Small intestine (tissue), 7 donors: ENCODE measurements around the gene ZNF763. TPM values are rescaled to one million over a fixed set of nuclear protein-coding genes. Genes with fewer than 3 reads are reported as not detected.
A peak's percentile ranks its signal among the peaks of the same experiment; 100 is the strongest.
"Not testable (repeated sequence)": the region's sequence is repeated elsewhere in the genome, so short reads cannot be mapped to it uniquely, and the experiment has no call there.

ENCODE experiments used
- DNase-seq, 2 donors: peaks; one replicate each; pipeline versions ENCODE4 v3.0.0 to v3.0.0-alpha.2; 2013
- FAIRE-seq: peaks from 2 replicates; lab custom pipeline; 2012; peaks lifted over from hg19 to GRCh38; lab: Jason Lieb, UNC
- H3K27ac ChIP-seq, 3 donors: one replicate each; pipeline ENCODE4 v1.5.1; 2013; ENCODE audit warnings: low read length in 2 of 3, mild to moderate bottlenecking in 2 of 3, control low read depth in 1 of 3, inconsistent platforms in 1 of 3, low read depth in 1 of 3, moderate library complexity in 1 of 3
- H3K27me3 ChIP-seq, 3 donors: one replicate each; pipeline ENCODE4 v1.6.1; 2013; ENCODE audit warnings: low read length in 3 of 3, inconsistent platforms in 1 of 3; ENCODE audit not compliant: control insufficient read depth in 3 of 3, insufficient read depth in 3 of 3
- H3K36me3 ChIP-seq, 3 donors: one replicate each; pipeline ENCODE4 v1.6.1; 2013; ENCODE audit warnings: low read length in 3 of 3, inconsistent platforms in 1 of 3, low read depth in 1 of 3, mild to moderate bottlenecking in 1 of 3, moderate library complexity in 1 of 3; ENCODE audit not compliant: control insufficient read depth in 3 of 3, insufficient read depth in 2 of 3
- H3K4me1 ChIP-seq, 3 donors: one replicate each; pipeline ENCODE4 v1.6.1; 2013; ENCODE audit warnings: low read length in 2 of 3, inconsistent platforms in 1 of 3, low read depth in 1 of 3, mild to moderate bottlenecking in 1 of 3, moderate library complexity in 1 of 3; ENCODE audit not compliant: control insufficient read depth in 3 of 3, insufficient read depth in 2 of 3
- H3K4me3 ChIP-seq, 3 donors: one replicate each; pipeline ENCODE4 v1.5.1; 2013; ENCODE audit warnings: low read length in 3 of 3, control low read depth in 1 of 3, inconsistent platforms in 1 of 3, low read depth in 1 of 3, mild to moderate bottlenecking in 1 of 3, moderate library complexity in 1 of 3
- H3K9me3 ChIP-seq, 2 donors: one replicate each; pipeline ENCODE4 v1.6.1; 2013; ENCODE audit warnings: low read depth in 1 of 2, low read length in 1 of 2; ENCODE audit not compliant: control insufficient read depth in 2 of 2, insufficient read depth in 1 of 2
- whole genome bisulfite sequencing, 3 donors: extraction: QIAGEN DNeasy Blood & Tissue Kit; methylation state at CpG; one replicate each; pipeline ENCODE4 v1.1.7; 2013; 5-methylcytosine and 5-hydroxymethylcytosine counted together
- polyA plus RNA-seq, 4 donors: library from polyadenylated mRNA; stranded (reverse) in 3 of 4; unstranded in 1 of 4; fragments of 200-250 nt in 3 of 4; fragments of 120-200 nt in 1 of 4; gene quantifications; one replicate each; pipeline versions ENCODE4 v1.2.1 to v1.2.3, GENCODE V29; 2013
- donor health status: healthy with polysubstance abuse.
- donor health status: control.
- donor health status: control.
- donor health status: Bipolar disorder and iron deficiency.
- donor health status: healthy.

Gene ZNF763
- polyA plus RNA-seq, 4 donors: 1.9 to 5.1 (median 3.5) TPM

DNA sequence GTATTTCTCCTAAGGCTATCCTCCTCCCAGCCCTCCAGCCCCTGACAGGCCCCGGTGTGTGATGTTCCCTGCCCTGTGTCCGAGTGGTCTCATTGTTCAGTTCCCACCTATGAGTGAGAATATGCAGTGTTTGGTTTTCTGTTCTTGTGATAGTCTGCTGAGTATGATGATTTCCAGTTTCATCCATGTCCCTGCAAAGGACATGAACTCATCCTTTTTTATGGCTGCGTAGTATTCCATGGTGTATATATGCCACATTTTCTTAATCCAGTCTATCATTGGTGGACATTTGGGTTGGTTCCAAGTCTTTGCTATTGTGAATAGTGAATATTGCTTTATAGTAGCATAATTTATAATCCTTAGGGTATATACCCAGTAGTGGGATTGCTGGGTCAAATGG lies 29.0 kb upstream of the ZNF763 start:
- FAIRE-seq, H3K27me3 ChIP-seq, DNase-seq, H3K4me1 ChIP-seq, H3K4me3 ChIP-seq, H3K27ac ChIP-seq: not testable (repeated sequence)
- H3K36me3 ChIP-seq: peaks cover 2 to 22% (median 4%) of the 10 kb centered on the region in 3 donors
- H3K9me3 ChIP-seq: peaks cover 0 to 62% of the 10 kb centered on the region in 2 donors
- WGBS, 3 donors: 96 to 100% (median 96%) methylated on average over 3 of the region's 3 CpGs

DNA sequence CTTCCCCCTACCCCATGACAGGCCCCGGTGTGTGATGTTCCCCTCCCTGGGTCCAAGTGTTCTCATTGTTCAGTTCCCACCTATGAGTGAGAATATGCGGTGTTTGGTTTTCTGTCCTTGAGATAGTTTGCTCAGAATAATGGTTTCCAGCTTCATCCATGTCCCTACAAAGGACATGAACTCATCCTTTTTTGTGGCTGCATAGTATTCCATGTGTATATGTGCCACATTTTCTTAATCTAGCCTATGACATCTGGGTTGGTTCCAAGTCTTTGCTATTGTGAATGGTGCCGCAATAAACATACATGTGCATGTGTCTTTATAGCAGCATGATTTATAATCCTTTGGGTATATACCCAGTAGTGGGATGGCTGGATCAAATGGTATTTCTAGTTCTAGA lies 26.5 kb upstream of the ZNF763 start:
- H3K27me3 ChIP-seq, H3K4me1 ChIP-seq, H3K27ac ChIP-seq, DNase-seq, FAIRE-seq, H3K4me3 ChIP-seq: not testable (repeated sequence)
- Histone ChIP-seq H3K9me3 (peaks cover 2 to 68% of the 10 kb centered on the region in 2 donors), H3K36me3 (peaks cover 3 to 31% (median 4%) of the 10 kb centered on the region in 3 donors)
- WGBS, 3 donors: 96 to 97% (median 97%) methylated on average over 3 of the region's 3 CpGs

DNA sequence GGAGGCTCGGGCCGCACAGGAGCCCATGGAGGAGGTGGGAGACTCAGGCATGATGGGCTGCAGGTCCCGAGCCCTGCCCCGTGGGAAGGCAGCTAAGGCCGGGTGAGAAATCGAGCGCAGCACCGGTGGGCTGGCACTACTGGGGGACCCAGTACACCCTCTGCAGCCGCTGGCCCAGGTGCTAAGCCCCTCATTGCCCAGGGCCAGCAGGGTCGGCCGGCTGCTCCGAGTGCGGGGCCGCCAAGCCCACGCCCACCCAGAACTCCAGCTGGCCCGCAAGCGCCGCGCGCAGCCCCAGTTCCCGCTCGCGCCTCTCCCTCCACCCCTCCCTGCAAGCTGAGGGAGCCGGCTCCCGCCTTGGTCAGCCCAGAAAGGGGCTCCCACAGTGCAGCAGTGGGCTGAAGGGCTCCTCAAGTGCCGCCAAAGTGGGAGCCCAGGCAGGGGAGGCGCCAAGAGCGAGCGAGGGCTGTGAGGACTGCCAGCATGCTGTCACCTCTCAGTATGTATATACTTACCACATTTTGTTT lies 23.4 kb upstream of the ZNF763 start:
- not testable (repeated sequence) for H3K27me3 ChIP-seq, H3K27ac ChIP-seq, H3K4me1 ChIP-seq, DNase-seq, FAIRE-seq, H3K4me3 ChIP-seq
- WGBS, 3 donors: 93 to 99% (median 98%) methylated on average over 28 to 29 of the region's 29 CpGs
- peaks cover 9 to 48% (median 21%) of the 10 kb centered on the region in 3 donors for H3K36me3 ChIP-seq
- peaks cover 10 to 76% of the 10 kb centered on the region in 2 donors for H3K9me3 ChIP-seq

DNA sequence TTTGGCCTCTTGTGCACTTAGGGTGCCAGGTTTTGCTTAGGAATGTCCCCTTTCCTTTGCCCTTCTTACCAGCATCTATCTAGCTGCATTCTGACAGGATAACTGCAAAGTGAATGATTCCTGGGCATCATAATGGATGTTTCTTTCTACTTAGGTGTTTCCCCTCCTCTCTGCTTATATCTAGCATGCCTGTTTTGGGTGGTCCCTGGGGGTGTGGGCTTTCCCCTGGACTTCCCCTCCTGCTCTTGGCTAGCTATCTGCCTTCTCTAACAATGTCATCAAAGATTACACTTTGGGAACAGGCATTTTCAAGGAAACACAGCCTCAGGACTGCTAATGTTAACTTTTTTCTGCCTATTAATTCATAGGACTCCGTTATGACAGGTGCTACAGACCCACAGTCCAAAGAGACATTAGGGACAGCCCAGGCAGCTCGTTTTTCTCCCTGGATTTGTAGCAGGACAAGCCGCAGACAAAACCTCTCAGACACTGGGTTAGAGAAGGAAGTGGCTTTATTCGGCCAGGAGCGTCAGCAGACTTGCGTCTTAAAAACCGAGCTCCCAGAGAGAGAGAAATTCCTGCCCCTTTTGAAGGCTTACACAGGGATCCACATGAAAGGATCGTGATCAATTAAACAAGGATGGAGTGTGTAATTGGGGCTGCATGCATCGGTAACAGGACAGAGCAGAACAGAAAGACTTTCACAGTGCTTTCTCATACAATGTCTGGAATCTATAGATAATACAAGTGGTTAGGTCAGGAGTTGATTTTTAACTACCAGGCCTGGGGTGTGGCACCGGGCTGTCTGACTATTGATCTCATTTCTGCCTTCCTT lies 22.6 kb upstream of the ZNF763 start:
- Histone ChIP-seq H3K36me3 (peaks cover 12 to 53% (median 25%) of the 10 kb centered on the region in 3 donors), H3K4me3 (no peak overlapping the region), H3K27me3 (no peaks in the 10 kb centered on the region), H3K4me1 (no peaks in the 10 kb centered on the region), H3K9me3 (peaks cover 10 to 82% of the 10 kb centered on the region in 2 donors), H3K27ac (no peak overlapping the region)
- WGBS, 3 donors: 92 to 98% (median 97%) methylated on average over 10 of the region's 10 CpGs
- DNase-seq (no peak), FAIRE-seq (no peak)

DNA sequence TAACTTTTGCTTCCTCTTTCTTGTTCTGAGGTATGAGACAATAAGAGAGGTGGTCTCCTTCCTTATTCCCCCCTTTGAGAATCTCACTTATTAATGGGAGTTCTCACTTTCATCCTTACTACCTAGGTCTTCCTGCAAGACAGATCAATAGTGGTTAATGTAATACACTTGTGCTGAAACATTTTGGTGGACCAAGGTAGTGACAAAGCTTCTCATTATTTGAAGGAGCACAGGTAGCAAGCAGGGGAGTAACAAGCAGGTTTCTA lies 22.1 kb upstream of the ZNF763 start:
- no peaks in the 10 kb centered on the region for H3K4me1 ChIP-seq
- H3K27ac ChIP-seq: no peak overlapping the region
- H3K9me3 ChIP-seq: peaks cover 10 to 82% of the 10 kb centered on the region in 2 donors
- H3K36me3 ChIP-seq: peaks cover 13 to 56% (median 30%) of the 10 kb centered on the region in 3 donors
- no peak overlapping the region for H3K4me3 ChIP-seq
- no peaks in the 10 kb centered on the region for H3K27me3 ChIP-seq
- FAIRE-seq (no peak), DNase-seq (peak in 1 of 2 donors; percentile 44)

DNA sequence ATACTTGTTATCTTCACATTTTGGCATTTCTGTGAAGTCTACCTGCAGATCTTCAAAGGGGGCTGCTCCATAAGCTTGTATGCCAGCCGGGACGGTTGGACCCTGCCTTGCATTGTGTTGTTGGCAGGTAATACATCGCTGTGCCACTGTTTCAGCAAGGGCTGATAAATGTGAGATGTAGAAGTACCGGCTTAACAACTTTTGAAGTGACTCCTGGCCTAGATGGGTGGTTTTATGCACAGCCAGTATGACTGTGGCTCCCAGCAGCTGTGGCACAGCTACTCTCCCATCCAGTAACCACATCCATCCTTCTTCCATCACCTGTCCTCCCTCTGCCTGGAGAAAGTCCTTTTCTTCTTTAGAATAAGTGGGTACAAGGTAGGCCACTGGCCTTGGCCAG lies 20.2 kb upstream of the ZNF763 start:
- H3K4me3 ChIP-seq: no peak overlapping the region
- FAIRE-seq (no peak), DNase-seq (no peak)
- WGBS, 3 donors: 98% methylated on average over 4 of the region's 4 CpGs
- no peaks in the 10 kb centered on the region for H3K4me1 ChIP-seq
- H3K27ac ChIP-seq: no peak overlapping the region
- peaks cover 11 to 86% of the 10 kb centered on the region in 2 donors for H3K9me3 ChIP-seq
- no peaks in the 10 kb centered on the region for H3K27me3 ChIP-seq
- H3K36me3 ChIP-seq: peaks cover 22 to 59% (median 48%) of the 10 kb centered on the region in 3 donors

DNA sequence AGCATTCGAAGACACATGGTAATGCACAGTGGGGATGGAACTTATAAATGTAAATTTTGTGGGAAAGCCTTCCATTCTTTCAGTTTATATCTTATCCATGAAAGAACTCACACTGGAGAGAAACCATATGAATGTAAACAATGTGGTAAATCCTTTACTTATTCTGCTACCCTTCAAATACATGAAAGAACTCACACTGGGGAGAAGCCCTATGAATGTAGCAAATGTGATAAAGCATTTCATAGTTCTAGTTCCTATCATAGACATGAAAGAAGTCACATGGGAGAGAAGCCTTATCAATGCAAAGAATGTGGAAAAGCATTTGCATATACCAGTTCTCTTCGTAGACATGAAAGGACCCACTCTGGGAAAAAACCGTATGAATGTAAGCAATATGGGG lies 16.2 kb upstream of the ZNF763 start:
- no peak overlapping the region for H3K4me3 ChIP-seq
- FAIRE-seq: no peak
- no peaks in the 10 kb centered on the region for H3K27me3 ChIP-seq
- peaks cover 25 to 46% (median 44%) of the 10 kb centered on the region in 3 donors for H3K36me3 ChIP-seq
- H3K27ac ChIP-seq: no peak overlapping the region
- peak in 1 of 2 donors; percentile 19 for DNase-seq
- WGBS, 3 donors: 96 to 99% (median 96%) methylated on average over 3 of the region's 3 CpGs
- H3K4me1 ChIP-seq: no peaks in the 10 kb centered on the region
- peaks cover 19 to 88% of the 10 kb centered on the region in 2 donors for H3K9me3 ChIP-seq

DNA sequence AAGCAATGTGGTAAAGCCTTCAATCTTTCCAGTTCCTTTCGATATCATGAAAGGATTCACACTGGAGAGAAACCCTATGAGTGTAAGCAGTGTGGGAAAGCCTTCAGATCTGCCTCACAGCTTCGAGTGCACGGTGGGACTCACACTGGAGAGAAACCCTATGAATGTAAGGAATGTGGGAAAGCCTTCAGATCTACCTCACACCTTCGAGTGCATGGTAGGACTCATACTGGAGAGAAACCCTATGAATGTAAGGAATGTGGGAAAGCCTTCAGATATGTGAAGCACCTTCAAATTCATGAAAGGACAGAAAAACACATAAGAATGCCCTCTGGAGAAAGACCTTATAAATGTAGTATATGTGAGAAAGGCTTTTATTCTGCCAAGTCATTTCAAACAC lies 15.6 kb upstream of the ZNF763 start:
- no peaks in the 10 kb centered on the region for H3K4me1 ChIP-seq
- peak in 1 of 2 donors; percentile 22 for DNase-seq
- H3K9me3 ChIP-seq: peaks cover 17 to 85% of the 10 kb centered on the region in 2 donors
- WGBS, 3 donors: 96 to 98% (median 97%) methylated on average over 4 of the region's 4 CpGs
- no peak for FAIRE-seq
- H3K27me3 ChIP-seq: no peaks in the 10 kb centered on the region
- peaks cover 23 to 41% (median 40%) of the 10 kb centered on the region in 3 donors for H3K36me3 ChIP-seq
- no peak overlapping the region for H3K27ac ChIP-seq
- no peak overlapping the region for H3K4me3 ChIP-seq
